NCI-H524 (cell line): Measurements from ENCODE around the gene BRSK2.

ENCODE experiments used
- DNase-seq, 2 experiments: peaks; one replicate each; lab custom pipeline; 2025; lab: John Stamatoyannopoulos, UW

The BRSK2 gene

GRCh38 chr11:1436468-1437039 is 46.8 kb downstream of the BRSK2 start:
- DNase-seq: no peak

GRCh38 chr11:1437500-1437899 is 47.8 kb downstream of the BRSK2 start:
- no peak for DNase-seq

- DNase-seq: no peak
Observed at GRCh38 chr11:1438261-1438966, 48.7 kb downstream of the BRSK2 start.

GRCh38 chr11:1438967-1439330 is 49.2 kb downstream of the BRSK2 start:
- no peak for DNase-seq

GRCh38 chr11:1439341-1439740 is 49.6 kb downstream of the BRSK2 start:
- no peak for DNase-seq

- DNase-seq: no peak
Observed at GRCh38 chr11:1440066-1440465, 50.3 kb downstream of the BRSK2 start.

GRCh38 chr11:1440496-1440895 is 50.8 kb downstream of the BRSK2 start:
- no peak for DNase-seq

- no peak for DNase-seq
Observed at GRCh38 chr11:1442163-1442562, 52.4 kb downstream of the BRSK2 start.

- no peak for DNase-seq
Observed at GRCh38 chr11:1442807-1443366, 53.2 kb downstream of the BRSK2 start.

GRCh38 chr11:1443737-1444136 is 54.0 kb downstream of the BRSK2 start:
- no peak for DNase-seq

- DNase-seq: no peak
Observed at GRCh38 chr11:1444321-1444720, 54.6 kb downstream of the BRSK2 start.

GRCh38 chr11:1444823-1445422 is 55.2 kb downstream of the BRSK2 start:
- DNase-seq: no peak

- no peak for DNase-seq
Observed at GRCh38 chr11:1445741-1446445, 56.2 kb downstream of the BRSK2 start.

GRCh38 chr11:1446623-1447022 is 56.9 kb downstream of the BRSK2 start:
- no peak for DNase-seq

GRCh38 chr11:1447845-1448825 is 58.4 kb downstream of the BRSK2 start:
- no peak for DNase-seq

- DNase-seq: no peak
Observed at GRCh38 chr11:1448882-1449281, 59.1 kb downstream of the BRSK2 start.

- no peak for DNase-seq
Observed at GRCh38 chr11:1449490-1450243, 59.9 kb downstream of the BRSK2 start.

GRCh38 chr11:1450344-1450875 is 60.7 kb downstream of the BRSK2 start:
- DNase-seq: no peak

GRCh38 chr11:1450949-1451710 is 61.4 kb downstream of the BRSK2 start:
- DNase-seq: no peak
